ENCODE measurements around the gene SLC39A5.
A peak's percentile ranks its signal among the peaks of the same experiment; 100 is the strongest.

- TF ChIP-seq CTCF (IDR thresholded peaks at IDR 0.05; ENCODE audit: poor library complexity, severe bottlenecking) = peak; percentile 99
- peak; percentile 68 for TF ChIP-seq POLR2AphosphoS5 (IDR thresholded peaks at IDR 0.05)
- TF ChIP-seq SMC3 (conservative IDR thresholded peaks at IDR 0.05; ENCODE audit: poor library complexity) = peak; percentile 89
- peak; percentile 46 for TF ChIP-seq EP300 (conservative IDR thresholded peaks at IDR 0.05; ENCODE audit: poor library complexity, severe bottlenecking)
- TF ChIP-seq EZH2 (IDR thresholded peaks at IDR 0.05; ENCODE audit: borderline replicate concordance, insufficient read depth, low read length, poor library complexity, severe bottlenecking) = no peak
- TF ChIP-seq TAF1 (IDR thresholded peaks at IDR 0.05; ENCODE audit: low read depth) = peak; percentile 86
Observed at GRCh38 chr12:56224102-56224701, 5.6 kb upstream of the SLC39A5 start, which contains the start of gene NABP2.
